ENCODE results near the gene CALY.

DNA sequence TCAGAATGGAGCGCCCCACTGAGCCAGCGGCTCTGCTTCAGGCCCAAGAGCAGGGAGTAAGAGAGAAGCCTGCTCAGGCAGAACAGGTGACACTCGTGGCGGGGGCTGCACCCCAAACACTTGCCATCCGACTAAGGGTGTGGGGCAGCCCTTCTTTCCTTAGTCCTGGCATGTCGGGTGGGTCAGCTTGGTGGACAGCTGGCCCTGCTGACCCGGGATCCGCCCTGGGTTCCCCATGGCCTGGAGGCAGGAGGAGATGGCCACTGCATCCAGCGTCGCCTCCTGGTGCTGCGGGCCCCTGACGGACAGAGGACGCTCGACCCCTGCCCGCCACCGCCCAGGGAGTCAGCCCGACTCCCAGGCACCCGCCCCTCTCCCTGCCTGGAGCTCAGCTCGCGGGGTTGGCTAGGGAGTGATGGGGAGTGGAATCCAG, 41.1 kb upstream of the CALY start:
- no peak for TF ChIP-seq POLR2A (IDR thresholded peaks at IDR 0.05)
- TF ChIP-seq, protein P1, sequence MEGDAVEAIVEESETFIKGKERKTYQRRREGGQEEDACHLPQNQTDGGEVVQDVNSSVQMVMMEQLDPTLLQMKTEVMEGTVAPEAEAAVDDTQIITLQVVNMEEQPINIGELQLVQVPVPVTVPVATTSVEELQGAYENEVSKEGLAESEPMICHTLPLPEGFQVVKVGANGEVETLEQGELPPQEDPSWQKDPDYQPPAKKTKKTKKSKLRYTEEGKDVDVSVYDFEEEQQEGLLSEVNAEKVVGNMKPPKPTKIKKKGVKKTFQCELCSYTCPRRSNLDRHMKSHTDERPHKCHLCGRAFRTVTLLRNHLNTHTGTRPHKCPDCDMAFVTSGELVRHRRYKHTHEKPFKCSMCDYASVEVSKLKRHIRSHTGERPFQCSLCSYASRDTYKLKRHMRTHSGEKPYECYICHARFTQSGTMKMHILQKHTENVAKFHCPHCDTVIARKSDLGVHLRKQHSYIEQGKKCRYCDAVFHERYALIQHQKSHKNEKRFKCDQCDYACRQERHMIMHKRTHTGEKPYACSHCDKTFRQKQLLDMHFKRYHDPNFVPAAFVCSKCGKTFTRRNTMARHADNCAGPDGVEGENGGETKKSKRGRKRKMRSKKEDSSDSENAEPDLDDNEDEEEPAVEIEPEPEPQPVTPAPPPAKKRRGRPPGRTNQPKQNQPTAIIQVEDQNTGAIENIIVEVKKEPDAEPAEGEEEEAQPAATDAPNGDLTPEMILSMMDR (IDR thresholded peaks at IDR 0.05): no peak

Measured in vagina (tissue), 2 donors.